ENCODE results near the gene KATNB1. TPM values are rescaled to one million over a fixed set of nuclear protein-coding genes. Genes with fewer than 3 reads are reported as not detected.

KATNB1 gene
- polyA plus RNA-seq, 1 donor: 16.2 TPM

DNA sequence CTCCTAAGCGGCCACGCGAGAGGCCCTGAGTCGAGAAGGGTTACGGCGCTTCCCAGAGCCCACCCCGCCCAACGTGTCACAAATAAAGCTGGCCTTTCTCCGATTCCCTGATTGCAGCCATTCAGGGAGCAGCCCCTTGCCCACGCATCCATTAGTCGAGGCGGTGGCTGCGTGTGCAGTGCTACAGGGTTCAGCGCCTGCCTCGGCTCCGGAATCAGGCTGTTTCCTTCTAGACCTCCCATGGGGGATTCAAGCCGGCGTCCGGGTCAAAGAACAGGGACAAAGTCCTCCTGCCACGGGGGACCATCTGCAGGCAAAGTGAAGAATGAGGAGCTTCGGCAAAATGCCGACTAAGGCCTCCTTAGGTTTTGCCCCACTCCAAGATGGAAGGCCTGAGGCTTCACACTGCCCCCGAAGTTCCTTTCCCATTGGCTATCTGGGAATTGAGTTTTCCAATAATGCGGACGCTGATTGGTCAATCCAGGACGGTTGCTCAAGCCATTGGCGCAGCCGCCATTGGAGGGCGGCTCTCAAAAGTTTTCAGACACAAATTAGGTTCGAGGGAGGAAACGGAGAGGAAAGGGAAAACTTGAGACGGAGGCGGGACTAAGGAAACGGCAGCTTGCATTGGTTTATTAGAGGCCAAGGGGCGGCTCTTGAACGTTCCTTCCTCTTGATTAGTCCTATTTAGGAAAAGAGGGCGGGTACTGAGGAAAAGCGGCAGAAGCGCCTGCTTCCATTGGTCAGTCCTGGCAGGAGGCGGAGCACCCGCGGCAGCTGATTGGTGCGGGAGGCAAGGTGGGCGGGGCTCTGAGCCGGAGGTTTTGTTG is 430 bp upstream of the KATNB1 start:
- H3K27me3 ChIP-seq (ENCODE audit: control insufficient read depth, insufficient read depth, low read length): no peaks in the 10 kb centered on the region
- peak; percentile 100 for DNase-seq
- peaks cover 13% of the 10 kb centered on the region for H3K4me1 ChIP-seq (ENCODE audit: control insufficient read depth, insufficient read depth, low read length)
- WGBS (ENCODE audit: insufficient coverage, low lambda C conversion rate): no CpG with 5 or more reads among the region's 45 CpGs
- peak overlapping the region; percentile 78 for H3K27ac ChIP-seq (ENCODE audit: low read length)
- peaks cover under 1% of the 10 kb centered on the region for H3K36me3 ChIP-seq (ENCODE audit: control insufficient read depth, insufficient read depth, low read length)
- peak overlapping the region; percentile 76 for H3K4me3 ChIP-seq (ENCODE audit: low read length)
- H3K9me3 ChIP-seq (ENCODE audit: control insufficient read depth, low read depth, low read length): no peaks in the 10 kb centered on the region

DNA sequence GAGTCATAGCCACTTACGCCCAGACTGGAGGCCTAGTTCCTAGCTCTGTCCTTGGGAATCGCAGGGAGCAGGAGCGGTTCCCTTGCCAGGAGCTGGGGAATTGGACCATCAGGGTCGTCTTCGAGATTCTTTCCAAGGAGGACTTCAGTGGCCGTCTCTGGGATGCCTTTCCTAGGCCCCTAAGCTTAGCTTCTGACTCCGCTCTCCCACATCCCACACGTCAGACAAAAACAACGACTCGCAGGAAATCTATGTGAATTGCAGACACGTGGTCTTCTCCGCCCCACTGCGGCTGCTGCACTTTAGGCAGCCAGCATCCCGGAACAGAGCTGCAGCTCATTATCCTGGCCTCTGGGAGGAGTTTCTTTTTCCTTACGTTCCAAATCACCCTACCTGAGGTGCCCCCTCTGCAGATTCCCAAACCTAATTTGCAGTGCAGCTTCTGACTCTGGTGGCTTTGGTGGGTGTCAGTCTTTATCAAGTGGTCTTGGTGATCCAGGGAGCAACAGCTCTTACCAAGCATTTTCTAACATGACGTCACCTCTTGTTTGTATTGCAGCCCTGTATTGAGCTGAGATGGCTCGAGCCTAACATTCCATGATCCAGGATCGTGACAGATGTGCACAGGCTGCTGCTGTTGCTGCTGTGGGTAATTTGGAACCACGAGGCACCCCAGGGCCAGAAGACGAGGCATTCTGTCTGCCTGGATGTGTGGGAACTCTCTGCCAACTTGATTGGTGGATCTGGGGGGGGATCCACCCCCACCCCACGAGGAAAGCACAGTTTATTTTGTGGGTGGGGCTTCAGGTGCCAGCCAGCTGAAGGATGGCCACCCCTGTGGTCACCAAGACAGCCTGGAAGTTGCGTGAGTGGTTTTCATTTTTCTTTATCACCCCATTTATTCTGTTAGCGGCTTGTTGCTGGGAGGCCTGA is 1.1 kb downstream of the KATNB1 start:
- no peaks in the 10 kb centered on the region for H3K27me3 ChIP-seq (ENCODE audit: control insufficient read depth, insufficient read depth, low read length)
- H3K4me1 ChIP-seq (ENCODE audit: control insufficient read depth, insufficient read depth, low read length): peaks cover 13% of the 10 kb centered on the region
- peaks cover 5% of the 10 kb centered on the region for H3K36me3 ChIP-seq (ENCODE audit: control insufficient read depth, insufficient read depth, low read length)
- H3K9me3 ChIP-seq (ENCODE audit: control insufficient read depth, low read depth, low read length): no peaks in the 10 kb centered on the region
- DNase-seq: peak; percentile 69 to 88
- no CpG with 5 or more reads among the region's 23 CpGs for WGBS (ENCODE audit: insufficient coverage, low lambda C conversion rate)
- H3K4me3 ChIP-seq (ENCODE audit: low read length): peak overlapping the region; percentile 76
- H3K27ac ChIP-seq (ENCODE audit: low read length): peak overlapping the region; percentile 77

DNA sequence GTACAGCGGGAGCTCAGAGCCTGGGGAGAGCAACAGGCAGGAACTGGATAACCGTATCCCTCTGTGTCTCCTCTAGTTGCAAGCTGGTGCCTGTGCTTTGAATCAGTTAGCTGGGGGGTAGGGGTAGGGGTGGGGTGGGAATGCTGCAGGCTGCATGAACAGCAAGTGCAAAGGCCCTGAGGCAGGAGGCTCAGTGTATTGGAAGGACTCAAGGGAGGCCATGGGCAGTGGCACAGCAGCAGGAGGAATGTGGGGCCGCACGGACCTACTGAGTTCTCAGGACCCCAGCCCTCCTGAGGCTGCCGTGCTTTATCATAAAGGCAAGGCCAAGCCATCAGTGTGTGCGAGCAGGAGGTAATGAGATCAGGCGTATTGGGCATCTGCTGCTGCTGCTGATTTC is 3.3 kb downstream of the KATNB1 start:
- no peak for DNase-seq
- no peaks in the 10 kb centered on the region for H3K27me3 ChIP-seq (ENCODE audit: control insufficient read depth, insufficient read depth, low read length)
- no peaks in the 10 kb centered on the region for H3K9me3 ChIP-seq (ENCODE audit: control insufficient read depth, low read depth, low read length)
- H3K4me1 ChIP-seq (ENCODE audit: control insufficient read depth, insufficient read depth, low read length): peaks cover 13% of the 10 kb centered on the region
- no peak overlapping the region for H3K4me3 ChIP-seq (ENCODE audit: low read length)
- peaks cover 13% of the 10 kb centered on the region for H3K36me3 ChIP-seq (ENCODE audit: control insufficient read depth, insufficient read depth, low read length)
- H3K27ac ChIP-seq (ENCODE audit: low read length): no peak overlapping the region
- WGBS (ENCODE audit: insufficient coverage, low lambda C conversion rate): no CpG with 5 or more reads among the region's 7 CpGs

DNA sequence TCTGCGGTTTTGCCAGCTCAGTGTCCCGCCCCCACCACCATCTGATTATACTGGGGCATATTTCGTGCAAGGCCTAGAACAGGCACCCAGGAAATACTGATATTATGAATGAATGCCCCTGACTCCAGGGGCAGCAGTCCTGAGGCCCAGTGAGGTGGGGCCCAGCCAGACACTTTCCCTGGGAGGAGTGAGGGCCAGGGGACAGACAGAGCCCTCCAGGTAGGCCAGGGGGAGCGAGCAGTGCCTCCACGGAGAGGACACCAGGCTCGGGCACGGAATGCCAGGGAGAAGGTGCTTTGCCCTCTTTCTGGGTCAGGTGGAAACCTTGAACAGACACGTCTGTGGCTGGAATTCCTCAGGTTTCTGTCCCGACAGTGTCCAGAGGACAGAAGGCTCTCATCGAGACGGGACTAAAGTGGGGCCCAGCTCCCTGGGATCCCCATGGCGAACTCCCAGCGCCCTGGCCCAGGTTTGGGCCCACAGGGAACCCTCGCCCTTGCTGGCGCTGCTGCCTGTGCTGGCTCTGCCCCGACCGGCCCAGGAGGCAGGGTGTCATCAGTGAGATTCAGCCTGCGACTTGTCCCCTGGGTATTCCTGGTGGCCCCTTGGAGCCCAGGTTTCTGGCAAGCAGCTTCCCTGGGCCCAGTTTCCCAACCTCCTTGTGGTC is 4.3 kb downstream of the KATNB1 start:
- H3K27me3 ChIP-seq (ENCODE audit: control insufficient read depth, insufficient read depth, low read length): no peaks in the 10 kb centered on the region
- H3K27ac ChIP-seq (ENCODE audit: low read length): no peak overlapping the region
- no peaks in the 10 kb centered on the region for H3K9me3 ChIP-seq (ENCODE audit: control insufficient read depth, low read depth, low read length)
- no peak overlapping the region for H3K4me3 ChIP-seq (ENCODE audit: low read length)
- H3K4me1 ChIP-seq (ENCODE audit: control insufficient read depth, insufficient read depth, low read length): peaks cover 8% of the 10 kb centered on the region
- H3K36me3 ChIP-seq (ENCODE audit: control insufficient read depth, insufficient read depth, low read length): peaks cover 22% of the 10 kb centered on the region
- DNase-seq: no peak
- WGBS (ENCODE audit: insufficient coverage, low lambda C conversion rate): no CpG with 5 or more reads among the region's 18 CpGs

DNA sequence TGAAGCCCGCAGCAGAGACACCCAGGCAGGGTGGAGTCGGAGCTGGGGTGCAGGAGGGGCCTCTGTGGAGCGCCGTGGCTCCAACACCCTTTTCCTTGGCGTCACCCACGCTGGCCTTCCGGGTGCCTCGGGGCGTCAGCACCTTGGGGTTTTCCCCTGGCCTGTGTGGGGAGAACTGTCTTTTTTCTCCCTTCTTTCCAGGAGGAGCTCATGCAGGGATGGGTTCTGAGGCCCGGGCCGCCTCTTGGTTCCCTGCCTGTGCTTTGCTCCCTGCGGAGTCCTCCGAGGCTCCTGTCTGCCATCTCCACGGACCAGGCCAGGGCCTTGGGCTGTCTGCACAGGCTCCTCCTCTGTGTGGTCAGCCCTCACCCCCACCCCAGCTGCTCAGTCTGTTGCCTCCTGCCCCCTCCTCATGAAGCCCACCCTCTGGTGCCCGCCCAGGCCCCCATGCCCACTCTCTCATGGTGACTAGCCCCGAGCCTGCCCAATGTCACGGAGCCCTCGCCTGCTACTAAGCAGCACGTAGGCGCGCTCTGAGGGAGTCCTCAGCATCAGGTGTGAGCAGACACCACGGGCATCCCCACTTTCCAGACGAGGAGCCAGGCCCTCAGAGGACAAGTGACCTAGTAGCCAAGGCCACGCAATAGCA is 5.0 kb downstream of the KATNB1 start:
- WGBS (ENCODE audit: insufficient coverage, low lambda C conversion rate): no CpG with 5 or more reads among the region's 24 CpGs
- Histone ChIP-seq H3K4me1 (ENCODE audit: control insufficient read depth, insufficient read depth, low read length) (peaks cover 8% of the 10 kb centered on the region), H3K27ac (ENCODE audit: low read length) (no peak overlapping the region), H3K4me3 (ENCODE audit: low read length) (no peak overlapping the region), H3K36me3 (ENCODE audit: control insufficient read depth, insufficient read depth, low read length) (peaks cover 22% of the 10 kb centered on the region), H3K9me3 (ENCODE audit: control insufficient read depth, low read depth, low read length) (no peaks in the 10 kb centered on the region), H3K27me3 (ENCODE audit: control insufficient read depth, insufficient read depth, low read length) (no peaks in the 10 kb centered on the region)
- DNase-seq: no peak

DNA sequence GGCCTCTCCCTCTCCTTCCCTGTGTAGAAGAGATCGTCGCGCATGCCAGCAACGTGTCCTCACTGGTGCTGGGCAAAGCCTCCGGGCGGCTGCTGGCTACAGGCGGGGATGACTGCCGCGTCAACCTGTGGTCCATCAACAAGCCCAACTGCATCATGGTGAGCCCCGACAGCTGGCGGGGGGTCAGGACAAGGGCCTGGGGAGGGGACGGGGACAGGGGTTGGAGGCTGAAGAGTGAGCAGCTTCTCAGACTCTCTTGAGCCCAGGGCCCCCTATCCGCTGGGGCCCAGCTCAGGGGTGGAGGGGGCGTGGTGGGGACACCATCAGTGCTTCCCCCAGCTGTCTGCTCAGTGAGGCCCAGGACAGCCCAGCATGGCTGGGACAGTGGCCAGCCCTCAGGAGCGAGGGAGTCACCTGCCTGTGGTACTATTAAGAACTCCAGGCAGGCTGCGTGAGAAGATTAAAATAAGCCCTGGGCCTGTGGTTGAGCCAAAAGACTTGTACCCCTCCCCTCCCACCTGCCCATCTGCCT is 6.2 kb downstream of the KATNB1 start:
- peaks cover 22% of the 10 kb centered on the region for H3K36me3 ChIP-seq (ENCODE audit: control insufficient read depth, insufficient read depth, low read length)
- no peaks in the 10 kb centered on the region for H3K27me3 ChIP-seq (ENCODE audit: control insufficient read depth, insufficient read depth, low read length)
- no peak overlapping the region for H3K4me3 ChIP-seq (ENCODE audit: low read length)
- no peak overlapping the region for H3K27ac ChIP-seq (ENCODE audit: low read length)
- H3K9me3 ChIP-seq (ENCODE audit: control insufficient read depth, low read depth, low read length): no peaks in the 10 kb centered on the region
- H3K4me1 ChIP-seq (ENCODE audit: control insufficient read depth, insufficient read depth, low read length): peaks cover 7% of the 10 kb centered on the region
- no CpG with 5 or more reads among the region's 16 CpGs for WGBS (ENCODE audit: insufficient coverage, low lambda C conversion rate)
- DNase-seq: no peak

DNA sequence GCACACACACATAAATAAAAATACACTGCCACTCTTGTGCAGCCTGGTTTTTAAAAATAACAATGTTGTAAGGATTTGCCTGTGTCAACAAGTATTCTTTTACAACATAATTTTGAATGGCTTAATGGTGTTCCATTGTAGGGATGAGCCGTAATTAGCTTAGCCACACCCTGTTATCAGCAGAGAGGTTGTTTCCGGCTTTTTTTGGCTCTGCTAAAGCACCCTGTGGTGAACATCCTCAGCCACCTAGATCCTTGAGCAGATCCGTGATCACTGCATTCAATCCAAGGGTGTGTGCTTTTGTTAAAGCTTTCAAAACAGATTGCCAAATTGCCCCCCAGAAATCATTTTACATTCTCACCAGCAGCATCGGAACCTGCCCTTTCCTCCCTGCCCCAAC is 7.0 kb downstream of the KATNB1 start:
- no peaks in the 10 kb centered on the region for H3K4me1 ChIP-seq (ENCODE audit: control insufficient read depth, insufficient read depth, low read length)
- H3K36me3 ChIP-seq (ENCODE audit: control insufficient read depth, insufficient read depth, low read length): peaks cover 22% of the 10 kb centered on the region
- no peak overlapping the region for H3K4me3 ChIP-seq (ENCODE audit: low read length)
- no CpG with 5 or more reads among the region's 4 CpGs for WGBS (ENCODE audit: insufficient coverage, low lambda C conversion rate)
- no peak overlapping the region for H3K27ac ChIP-seq (ENCODE audit: low read length)
- H3K9me3 ChIP-seq (ENCODE audit: control insufficient read depth, low read depth, low read length): no peaks in the 10 kb centered on the region
- H3K27me3 ChIP-seq (ENCODE audit: control insufficient read depth, insufficient read depth, low read length): no peaks in the 10 kb centered on the region
- no peak for DNase-seq

DNA sequence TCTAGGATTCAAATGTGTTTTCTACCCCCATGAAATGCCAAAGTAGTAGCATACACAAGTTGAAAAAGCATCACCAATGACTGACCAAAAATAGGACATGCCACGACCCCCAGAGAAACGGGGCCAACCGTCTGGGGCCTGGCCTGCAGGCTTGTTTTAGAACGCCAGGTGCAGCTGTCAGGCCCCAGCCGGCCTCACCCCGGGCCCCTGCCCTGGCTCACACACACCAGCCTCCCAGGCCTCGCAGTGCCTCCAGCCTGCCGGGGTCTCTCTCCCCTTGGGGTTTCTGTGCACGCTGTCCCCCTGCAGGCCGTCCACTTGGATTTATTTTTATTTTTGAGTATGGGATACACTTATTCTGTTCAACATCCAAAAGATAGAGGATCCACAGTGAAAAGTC is 7.9 kb downstream of the KATNB1 start:
- no peak for DNase-seq
- WGBS (ENCODE audit: insufficient coverage, low lambda C conversion rate): no CpG with 5 or more reads among the region's 10 CpGs
- Histone ChIP-seq H3K36me3 (ENCODE audit: control insufficient read depth, insufficient read depth, low read length) (peaks cover 27% of the 10 kb centered on the region), H3K27me3 (ENCODE audit: control insufficient read depth, insufficient read depth, low read length) (no peaks in the 10 kb centered on the region), H3K27ac (ENCODE audit: low read length) (no peak overlapping the region), H3K9me3 (ENCODE audit: control insufficient read depth, low read depth, low read length) (no peaks in the 10 kb centered on the region), H3K4me3 (ENCODE audit: low read length) (no peak overlapping the region), H3K4me1 (ENCODE audit: control insufficient read depth, insufficient read depth, low read length) (no peaks in the 10 kb centered on the region)

DNA sequence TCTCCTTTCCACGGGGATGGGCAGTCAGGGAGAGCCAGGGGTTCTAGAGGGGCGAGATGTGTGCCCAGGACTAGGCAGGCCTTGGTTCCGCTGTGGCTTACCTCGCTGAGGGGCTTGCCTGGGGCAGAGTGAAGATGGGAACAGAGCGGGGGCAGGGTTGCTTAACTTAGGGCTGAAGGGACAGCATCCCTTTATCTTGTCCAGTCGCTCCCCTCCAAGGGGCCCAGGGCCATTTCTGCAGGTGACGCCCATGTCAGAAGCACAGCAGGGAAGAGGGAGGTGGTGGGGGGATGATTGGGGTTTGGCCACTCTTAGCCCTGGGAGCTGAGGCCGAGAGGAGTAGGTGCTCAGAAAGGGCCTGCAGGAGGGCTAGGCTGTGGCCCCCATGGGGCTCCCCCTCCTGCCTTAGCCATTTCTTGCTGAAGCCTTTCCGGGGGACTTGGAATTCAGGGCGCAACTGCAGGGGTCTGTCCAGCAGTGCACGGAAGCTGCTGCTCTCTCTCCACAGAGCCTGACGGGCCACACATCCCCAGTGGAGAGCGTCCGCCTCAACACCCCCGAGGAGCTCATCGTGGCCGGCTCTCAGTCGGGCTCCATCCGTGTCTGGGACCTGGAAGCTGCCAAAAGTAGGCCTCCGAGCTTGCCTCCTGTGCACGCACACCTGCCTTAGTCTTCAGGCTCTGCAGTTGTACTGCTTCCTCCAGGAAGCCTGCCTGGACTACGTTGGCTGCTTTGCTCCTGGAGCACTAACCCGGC is 8.5 kb downstream of the KATNB1 start:
- no CpG with 5 or more reads among the region's 23 CpGs for WGBS (ENCODE audit: insufficient coverage, low lambda C conversion rate)

More for the DNA sequence above, 8.5 kb downstream of the KATNB1 start:
- Histone ChIP-seq H3K4me3 (ENCODE audit: low read length) (no peak overlapping the region), H3K36me3 (ENCODE audit: control insufficient read depth, insufficient read depth, low read length) (peaks cover 27% of the 10 kb centered on the region), H3K27ac (ENCODE audit: low read length) (no peak overlapping the region), H3K4me1 (ENCODE audit: control insufficient read depth, insufficient read depth, low read length) (no peaks in the 10 kb centered on the region), H3K27me3 (ENCODE audit: control insufficient read depth, insufficient read depth, low read length) (no peaks in the 10 kb centered on the region), H3K9me3 (ENCODE audit: control insufficient read depth, low read depth, low read length) (no peaks in the 10 kb centered on the region)
- DNase-seq: no peak
